ENCODE data around the gene IMMP2L. TPM values are rescaled to one million over a fixed set of nuclear protein-coding genes. Genes with fewer than 3 reads are reported as not detected.

Gene IMMP2L
- total and polyA plus RNA-seq, 4 donors: 7.3 to 21.1 (median 12.4) TPM

GRCh38 chr7:110780712-110781111 lies 781.6 kb downstream of the IMMP2L start (continued):
- no peak for TF ChIP-seq GABPA (IDR thresholded peaks at IDR 0.05 in 1 of 2, conservative IDR thresholded peaks at IDR 0.05 in 1 of 2)
- no peak for TF ChIP-seq JUND (IDR thresholded peaks at IDR 0.05)
- no peak for TF ChIP-seq FOXA1 (IDR thresholded peaks at IDR 0.05)
- no peak for TF ChIP-seq SP1 (IDR thresholded peaks at IDR 0.05)

GRCh38 chr7:110779339-110779738 lies 783.0 kb downstream of the IMMP2L start:
- Histone ChIP-seq H3K9ac (ENCODE audit: low read depth in 1 of 2, low read length in 2 of 2) (no peak overlapping the region), H3K9me3 (ENCODE audit: control insufficient read depth in 4 of 4, low read length in 3 of 4) (no peaks in the 10 kb centered on the region), H3K4me3 (ENCODE audit: low read depth in 1 of 3, low read length in 3 of 3) (no peak overlapping the region), H3K27ac (ENCODE audit: low read depth in 1 of 2, low read length in 2 of 2) (no peak overlapping the region), H3K4me1 (ENCODE audit: control insufficient read depth in 4 of 4, insufficient read depth in 4 of 4, low read length in 3 of 4) (no peaks in the 10 kb centered on the region), H3K36me3 (ENCODE audit: control insufficient read depth in 4 of 4, insufficient read depth in 3 of 4, low read depth in 1 of 4, low read length in 3 of 4) (no peaks in the 10 kb centered on the region), H3K27me3 (ENCODE audit: control insufficient read depth in 4 of 4, insufficient read depth in 4 of 4, low read length in 3 of 4) (no peaks in the 10 kb centered on the region)
- DNase-seq (ENCODE audit: low spot score): no peak
- WGBS: 90% methylated on average over 3 of the region's 3 CpGs
- TF ChIP-seq SP1 (IDR thresholded peaks at IDR 0.05) (no peak), RAD21 (IDR thresholded peaks at IDR 0.05) (no peak), CTCF (IDR thresholded peaks at IDR 0.05; ENCODE audit: low read depth, low read length, missing input control) (no peak), JUND (IDR thresholded peaks at IDR 0.05) (no peak), FOXA1 (IDR thresholded peaks at IDR 0.05) (no peak)

GRCh38 chr7:110775046-110775445 lies 787.2 kb downstream of the IMMP2L start:
- Histone ChIP-seq H3K4me1 (ENCODE audit: control insufficient read depth in 4 of 4, insufficient read depth in 4 of 4, low read length in 3 of 4) (no peaks in the 10 kb centered on the region), H3K27ac (ENCODE audit: low read depth in 1 of 2, low read length in 2 of 2) (no peak overlapping the region), H3K4me3 (ENCODE audit: low read depth in 1 of 3, low read length in 3 of 3) (no peak overlapping the region), H3K27me3 (ENCODE audit: control insufficient read depth in 4 of 4, insufficient read depth in 4 of 4, low read length in 3 of 4) (no peaks in the 10 kb centered on the region), H3K9ac (ENCODE audit: low read depth in 1 of 2, low read length in 2 of 2) (no peak overlapping the region), H3K36me3 (ENCODE audit: control insufficient read depth in 4 of 4, insufficient read depth in 3 of 4, low read depth in 1 of 4, low read length in 3 of 4) (no peaks in the 10 kb centered on the region), H3K9me3 (ENCODE audit: control insufficient read depth in 4 of 4, low read length in 3 of 4) (no peaks in the 10 kb centered on the region)
- 90% methylated on average over 2 of the region's 2 CpGs for WGBS
- no peak for TF ChIP-seq HNF4A (conservative IDR thresholded peaks at IDR 0.05)
- TF ChIP-seq HNF4G (IDR thresholded peaks at IDR 0.05): no peak
- no peak for TF ChIP-seq MAX (IDR thresholded peaks at IDR 0.05)
- no peak for TF ChIP-seq REST (IDR thresholded peaks at IDR 0.05)
- TF ChIP-seq NR2F2 (IDR thresholded peaks at IDR 0.05): no peak
- no peak for TF ChIP-seq RAD21 (IDR thresholded peaks at IDR 0.05)
- no peak for TF ChIP-seq GABPA (IDR thresholded peaks at IDR 0.05 in 1 of 2, conservative IDR thresholded peaks at IDR 0.05 in 1 of 2)
- TF ChIP-seq FOXA1 (IDR thresholded peaks at IDR 0.05): no peak
- no peak for TF ChIP-seq CTCF (IDR thresholded peaks at IDR 0.05; ENCODE audit: low read depth, low read length, missing input control)
- no peak for TF ChIP-seq ATF3 (IDR thresholded peaks at IDR 0.05)
- TF ChIP-seq ZBTB33 (IDR thresholded peaks at IDR 0.05): no peak
- no peak for TF ChIP-seq JUND (IDR thresholded peaks at IDR 0.05)
- TF ChIP-seq TAF1 (conservative IDR thresholded peaks at IDR 0.05): no peak
- TF ChIP-seq YY1 (IDR thresholded peaks at IDR 0.05): no peak
- TF ChIP-seq RXRA (IDR thresholded peaks at IDR 0.05): no peak
- no peak for DNase-seq (ENCODE audit: low spot score)

All from liver (tissue), 9 donors.